ENCODE measurements around the gene CMIP.
"Not testable (repeated sequence)": the region's sequence is repeated elsewhere in the genome, so short reads cannot be mapped to it uniquely, and the experiment has no call there.

The CMIP gene

DNA sequence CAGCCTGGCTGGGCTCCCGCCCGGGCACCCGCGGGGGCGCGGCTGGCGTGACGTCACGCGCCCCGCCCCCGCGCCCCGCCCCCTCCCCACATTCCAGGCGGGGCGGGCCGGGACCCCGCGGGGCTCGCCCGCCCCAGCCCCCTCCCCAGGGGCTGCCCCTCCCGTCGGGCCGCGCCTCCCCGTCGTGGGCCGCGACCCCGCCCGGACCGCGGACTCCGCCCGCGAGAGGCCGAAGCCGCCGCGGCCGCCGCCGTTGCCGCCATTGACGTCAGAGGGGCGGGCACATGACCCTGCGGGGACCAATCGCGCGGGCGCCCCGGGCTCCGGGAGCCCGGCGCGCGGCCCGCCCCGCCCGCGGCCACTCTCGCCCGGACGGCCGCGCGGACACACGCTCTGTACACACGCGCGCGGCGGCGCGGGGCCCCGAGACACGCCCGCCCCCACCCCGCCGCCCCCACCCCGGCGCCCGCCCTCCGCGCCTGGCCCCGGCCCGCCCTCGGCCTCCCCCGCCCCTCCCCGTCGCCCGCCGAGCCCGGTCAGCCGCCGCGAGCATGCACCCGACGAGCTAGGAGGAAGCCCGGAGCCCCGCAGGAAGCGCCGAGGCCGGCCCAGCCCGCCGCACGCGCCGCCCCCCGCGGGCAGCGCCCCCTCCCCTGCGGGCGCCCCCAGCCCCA is at the start of gene CMIP:
CMIP (plus strand) TSS at position 361 of the 674 bp plus-strand sequence.
- no peak for FAIRE-seq

DNA sequence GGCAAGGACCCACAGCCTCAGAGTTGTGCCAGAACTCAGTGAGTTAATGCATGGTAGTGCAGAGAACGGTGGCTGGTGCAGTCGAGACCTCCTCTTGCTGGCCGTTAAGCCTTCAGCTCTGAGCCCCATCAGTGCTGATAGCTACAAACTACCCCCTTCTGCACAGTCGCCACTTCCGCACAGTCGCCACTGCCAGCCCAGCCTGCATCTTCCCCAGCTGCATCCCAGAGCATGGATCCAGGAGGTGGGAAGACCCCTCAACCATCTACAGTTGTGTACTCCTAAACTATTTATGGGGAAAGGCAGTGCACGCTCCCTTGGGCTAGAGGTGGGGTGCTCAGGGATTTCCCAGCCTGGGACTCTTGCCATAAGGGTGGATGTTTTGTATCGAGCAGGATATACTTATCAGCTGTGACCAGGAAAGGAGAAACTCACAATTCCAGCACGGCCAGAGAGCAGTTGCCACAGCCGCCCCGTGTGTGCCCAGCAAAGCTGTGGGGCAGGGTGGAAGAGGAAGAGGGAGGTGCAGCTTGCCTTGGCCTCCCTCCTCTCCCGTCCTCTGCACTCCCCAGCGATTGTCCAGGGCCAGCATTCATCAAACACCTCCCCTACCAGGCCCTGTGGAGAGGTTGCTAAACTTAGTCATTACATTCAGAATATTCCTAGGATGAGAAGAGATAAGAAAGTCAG is 49.5 kb upstream of the CMIP start:
- no peak for FAIRE-seq

DNA sequence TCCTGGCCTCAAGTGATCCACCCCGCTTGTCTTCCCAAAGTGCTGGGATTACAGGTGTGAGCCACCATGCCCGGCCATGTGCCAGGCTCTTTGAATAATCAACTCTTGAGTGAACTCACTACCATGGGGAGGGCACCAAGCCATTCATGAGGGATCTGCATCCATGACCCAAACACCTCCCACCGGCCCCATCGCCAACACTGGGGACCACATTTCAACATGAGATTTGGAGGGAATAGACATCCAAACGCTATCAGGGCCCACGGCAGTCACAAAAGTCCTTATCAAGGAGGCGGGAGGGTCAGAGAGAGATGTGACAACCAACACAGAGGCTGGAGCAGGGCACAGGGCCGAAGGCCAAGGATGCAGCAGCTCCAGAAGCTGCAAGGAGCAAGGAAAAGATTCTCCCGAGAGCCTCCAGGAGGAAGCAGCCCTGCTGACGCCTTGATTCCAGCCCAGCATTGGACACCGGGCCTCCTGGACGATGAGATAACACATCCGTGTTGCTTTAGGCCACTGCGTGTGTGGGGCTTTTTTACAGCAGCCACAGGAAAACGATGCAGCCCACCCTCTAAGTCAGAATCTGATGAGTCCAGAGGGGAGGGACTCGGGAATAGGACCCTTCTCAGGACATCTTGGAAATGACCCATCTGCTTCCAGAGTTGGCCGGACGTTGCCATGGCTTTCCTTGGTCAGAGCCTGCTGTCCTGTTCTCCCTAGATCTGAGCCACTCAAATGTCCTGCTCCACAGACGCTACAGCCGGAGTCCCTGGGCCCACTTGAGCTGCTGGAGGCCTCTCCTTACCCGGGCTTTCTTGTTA is 47.3 kb upstream of the CMIP start:
- FAIRE-seq: no peak

DNA sequence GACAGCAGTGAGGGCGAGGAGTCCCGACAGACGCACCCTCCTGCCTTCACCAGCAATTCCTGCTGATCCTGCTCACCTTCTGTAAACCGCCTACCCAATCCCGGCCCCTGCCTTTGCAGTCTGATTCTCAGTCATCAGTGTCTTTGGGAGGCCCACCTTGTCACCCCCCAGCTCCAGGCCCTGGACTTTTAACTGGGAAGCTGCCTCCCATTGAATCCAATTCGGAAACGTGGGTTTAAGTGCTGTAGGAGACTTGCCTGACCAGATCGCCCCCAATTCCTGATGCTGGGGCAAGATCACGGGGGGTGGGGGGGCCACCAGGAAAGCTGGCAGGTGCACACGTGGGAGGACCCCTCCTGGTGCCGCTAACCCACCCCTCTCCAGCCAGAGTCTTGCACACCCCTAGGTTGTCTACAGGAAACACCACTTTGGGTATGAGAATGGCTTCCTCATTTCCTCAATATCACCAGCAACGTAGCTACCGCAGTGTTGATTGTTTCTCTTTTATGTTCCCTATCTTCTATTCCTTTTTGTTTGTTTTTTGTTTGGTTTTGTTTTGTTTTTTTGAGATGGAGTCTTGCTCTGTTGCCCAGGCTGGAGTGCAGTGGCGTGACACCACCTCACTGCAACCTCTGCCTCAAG is 46.6 kb upstream of the CMIP start:
- no peak for FAIRE-seq

DNA sequence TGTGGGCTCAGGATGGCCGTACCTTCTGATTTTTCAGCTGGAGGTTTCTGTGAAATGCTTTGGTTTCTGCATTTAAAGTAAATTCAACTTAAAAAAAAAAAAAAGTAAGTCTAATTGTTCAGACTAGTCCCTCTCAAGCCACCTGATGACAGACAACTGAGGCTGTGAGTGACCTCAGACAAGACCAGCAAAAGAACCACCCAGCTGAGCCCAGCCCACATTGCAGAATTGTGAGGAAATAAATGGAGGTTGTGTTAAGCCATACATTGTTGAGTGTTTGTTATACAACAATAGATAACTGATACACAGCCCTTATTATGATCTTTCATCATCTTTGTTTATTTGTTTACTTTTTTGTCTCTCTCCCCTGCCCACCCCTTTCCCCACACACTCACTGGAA is 44.7 kb upstream of the CMIP start:
- FAIRE-seq: no peak

DNA sequence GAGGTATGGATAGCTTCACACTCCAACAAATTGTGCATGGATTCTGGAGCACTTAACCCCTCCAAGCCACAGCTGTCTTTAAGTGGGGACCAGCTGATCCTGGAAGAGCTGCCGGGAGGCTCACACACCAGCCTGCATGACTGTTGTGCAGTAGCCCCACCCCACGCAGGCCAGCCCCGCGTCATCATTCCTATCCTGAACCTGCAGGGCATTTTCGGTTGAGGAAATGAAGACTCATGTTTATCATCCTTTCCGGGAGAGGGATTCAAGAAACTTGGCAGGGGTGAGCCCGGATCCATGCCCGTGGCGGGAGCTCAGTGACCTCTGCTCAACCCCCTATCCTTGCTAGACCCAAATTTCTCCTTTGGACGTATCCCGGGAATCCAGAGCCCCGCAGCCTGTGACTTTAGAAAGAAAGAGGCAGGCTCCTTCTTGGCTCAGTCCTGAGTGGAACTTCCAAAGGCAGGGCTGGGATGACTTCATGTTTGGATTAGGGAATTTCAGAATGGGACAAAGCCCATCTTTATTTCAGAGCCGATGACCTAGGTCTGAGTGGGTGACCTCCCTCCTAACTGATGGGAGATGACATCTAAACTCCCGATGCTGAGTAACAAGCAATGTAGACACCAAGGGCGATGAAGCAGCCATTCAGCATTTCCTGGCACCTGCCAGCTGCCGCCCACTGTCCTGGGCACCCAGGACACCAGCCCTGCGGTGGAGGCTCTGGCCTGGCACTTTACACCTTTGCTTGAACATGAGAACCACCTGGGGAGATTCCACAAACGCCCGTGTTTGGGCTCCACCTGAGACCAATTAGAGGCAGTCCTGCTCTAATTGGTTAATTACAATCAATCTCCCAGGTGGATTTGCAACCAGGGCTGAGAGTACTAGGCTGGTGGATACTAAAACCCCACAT is 43.3 kb upstream of the CMIP start:
- no peak for FAIRE-seq

DNA sequence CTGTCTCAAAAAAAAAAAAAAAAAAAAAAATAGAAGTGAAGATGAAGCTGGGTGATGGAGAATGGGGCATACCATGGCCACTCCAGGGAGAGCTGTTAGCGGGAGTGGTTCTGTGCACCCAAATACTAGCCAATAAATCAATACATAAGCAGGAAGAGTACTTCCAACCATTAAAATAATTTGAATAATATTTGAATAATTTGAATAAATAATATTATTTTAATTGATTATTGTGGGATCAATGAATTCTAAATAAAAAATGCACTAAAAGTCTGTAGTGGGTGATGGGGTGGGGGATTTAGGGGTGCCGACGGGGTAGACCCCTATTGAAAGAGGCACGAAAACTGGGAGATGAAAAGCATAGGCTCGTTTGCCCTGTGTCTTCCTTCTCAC is 41.4 kb upstream of the CMIP start:
- FAIRE-seq: no peak

DNA sequence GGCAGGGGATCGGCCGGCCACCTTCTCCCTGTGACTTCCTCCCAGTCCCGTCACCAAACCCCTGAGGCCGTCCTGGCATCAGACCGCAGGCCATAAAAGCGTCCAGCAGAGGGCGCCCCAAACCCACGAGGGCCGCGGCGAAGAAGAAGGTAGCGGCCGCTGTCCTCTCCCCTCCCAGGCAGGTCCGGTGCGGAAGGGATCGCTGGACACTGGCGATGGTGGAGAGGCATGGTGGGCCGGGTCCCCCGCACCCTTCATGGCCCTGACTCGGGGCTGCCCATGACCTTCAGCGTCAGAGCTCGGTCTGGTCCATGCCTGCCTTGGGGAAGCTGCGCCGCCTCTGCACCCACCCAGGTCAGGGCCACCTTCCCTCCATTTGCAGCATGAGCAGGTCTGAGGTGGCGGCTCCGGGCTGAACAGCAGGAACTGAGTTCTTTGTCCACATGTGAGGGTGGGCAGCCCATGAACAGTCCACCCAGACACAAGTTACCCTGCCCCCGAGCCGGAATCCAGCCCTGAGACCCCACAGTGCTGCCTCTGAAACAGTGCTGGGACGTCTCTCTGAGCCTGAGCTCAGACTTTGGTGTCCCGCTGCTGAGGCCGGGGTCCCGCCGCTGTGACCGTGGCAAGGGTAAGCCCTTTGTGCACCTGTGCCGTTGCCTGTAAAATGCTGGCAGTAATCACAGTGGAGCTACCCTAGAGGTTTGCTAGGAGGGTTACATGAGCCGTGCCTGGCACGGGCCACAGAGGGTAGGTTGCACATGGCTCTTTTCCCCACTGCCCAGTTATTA is 40.8 kb upstream of the CMIP start:
- no peak for FAIRE-seq

DNA sequence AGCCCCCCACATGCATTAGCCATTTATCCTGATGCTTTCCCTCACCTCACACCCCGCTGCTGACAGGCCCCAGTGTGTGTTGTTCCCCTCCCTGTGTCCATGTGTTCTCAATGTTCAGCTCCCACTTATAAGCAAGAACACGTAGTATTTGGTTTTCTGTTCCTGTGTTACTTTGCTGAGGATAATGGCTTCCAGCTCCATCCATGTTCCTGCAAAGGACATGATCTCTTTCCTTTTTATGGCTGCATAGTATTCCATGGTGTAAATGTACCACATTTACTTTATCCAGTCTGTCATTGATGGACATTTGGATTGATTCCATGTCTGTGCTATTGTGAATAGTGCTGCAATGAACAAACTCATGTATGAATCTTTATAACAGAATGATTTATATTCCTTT is 39.6 kb upstream of the CMIP start:
- not testable (repeated sequence) for FAIRE-seq

DNA sequence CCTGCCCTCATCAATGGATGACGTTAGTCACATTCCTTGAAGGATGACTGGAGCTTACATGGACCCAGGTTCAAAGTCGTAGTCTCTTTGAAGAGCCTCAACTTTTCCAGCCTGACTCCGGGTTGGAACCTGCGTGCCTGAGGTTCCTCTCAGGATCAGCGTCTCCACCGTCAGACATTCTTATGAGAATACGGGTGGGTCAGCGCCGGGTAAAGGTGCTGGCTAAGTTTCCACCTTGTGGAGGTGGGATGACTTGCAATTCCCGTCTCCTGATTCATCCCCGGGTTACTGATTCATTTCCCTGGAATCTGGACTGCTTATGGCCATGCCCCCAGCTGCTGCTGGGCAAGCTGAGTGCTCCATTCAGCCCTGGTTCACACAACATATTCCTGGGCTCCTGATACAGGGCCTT is 38.9 kb upstream of the CMIP start:
- no peak for FAIRE-seq

DNA sequence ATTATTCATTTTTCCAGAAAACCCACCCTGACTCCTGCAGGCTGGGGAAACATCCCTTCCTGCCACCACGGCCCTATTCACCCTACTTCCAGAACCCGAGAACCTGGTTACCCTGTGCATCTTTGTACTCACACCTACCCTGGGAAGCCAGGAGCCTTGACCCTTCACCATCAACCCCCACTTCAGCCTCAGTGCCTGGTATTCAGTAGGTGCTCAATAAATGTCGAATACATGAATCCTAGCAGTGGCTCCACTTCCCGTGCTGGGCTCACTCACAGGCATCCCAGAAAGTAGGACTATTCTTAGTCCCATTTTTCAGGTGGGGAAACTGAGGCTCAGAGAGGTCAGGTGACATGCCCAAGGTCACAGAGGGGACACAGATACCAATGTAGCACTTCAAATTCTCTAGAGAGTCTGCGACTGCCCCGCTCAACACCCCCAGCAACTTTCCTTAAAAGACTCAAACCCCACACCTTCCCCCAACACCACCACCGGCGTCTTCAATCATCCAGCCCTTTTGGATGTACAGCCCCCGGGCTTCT is 36.1 kb upstream of the CMIP start:
- FAIRE-seq: no peak

DNA sequence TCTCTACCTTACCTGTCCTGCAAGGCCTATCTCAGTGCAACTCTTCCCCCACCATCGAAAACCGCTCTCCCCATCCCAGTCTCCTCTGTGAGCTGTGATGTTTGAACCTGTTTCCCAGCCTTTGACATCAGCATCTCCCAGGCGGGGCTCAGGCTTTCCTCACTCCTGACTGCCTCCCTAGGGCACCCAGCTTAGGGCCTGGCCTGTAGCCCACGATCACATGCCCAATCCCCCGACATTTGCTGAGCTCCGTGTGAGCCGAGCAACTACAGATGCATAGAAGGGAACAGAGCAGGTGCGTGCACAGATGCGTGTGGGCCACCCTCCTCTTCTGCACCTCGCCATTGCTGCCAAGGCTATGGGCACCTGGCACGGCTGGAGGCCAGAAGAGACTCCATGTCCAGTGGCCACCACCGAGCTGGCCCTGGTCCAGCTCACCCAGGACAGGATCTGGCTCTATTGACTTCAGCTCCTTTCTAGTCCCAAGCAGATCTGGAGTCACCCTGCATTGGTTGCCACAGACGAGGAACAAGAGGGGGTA is 35.5 kb upstream of the CMIP start:
- FAIRE-seq: no peak

DNA sequence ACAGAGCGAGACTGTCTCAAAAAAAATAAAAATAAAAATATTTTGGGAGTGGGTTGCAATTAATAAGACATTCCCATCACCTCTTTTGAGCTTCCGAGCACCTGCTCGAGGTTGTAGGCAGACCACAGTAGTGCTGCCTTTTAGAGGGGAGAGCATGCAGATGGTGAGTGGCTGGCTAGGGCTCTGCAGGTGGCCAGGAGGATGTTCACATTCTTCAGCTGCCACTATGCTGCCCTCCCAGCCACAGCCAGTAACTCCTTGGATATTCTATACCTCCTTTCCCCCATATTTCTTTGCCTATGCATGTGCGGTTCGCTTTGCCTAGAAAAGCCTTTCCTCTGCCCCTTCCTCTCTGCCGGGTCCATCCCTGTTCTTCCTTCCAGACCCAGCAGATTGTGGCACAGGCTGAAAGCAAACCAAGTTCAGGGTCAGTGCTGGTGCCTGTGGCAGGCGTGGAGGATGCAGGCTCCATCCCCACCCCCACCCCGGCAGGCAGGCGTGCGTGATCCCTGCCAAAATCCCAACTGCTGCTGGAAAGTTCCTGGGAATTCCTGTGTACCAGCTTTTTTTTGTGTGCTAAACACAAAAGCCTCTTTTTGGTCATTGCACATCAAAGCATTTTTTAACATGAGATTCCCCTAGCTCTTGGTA is 33.8 kb upstream of the CMIP start:
- FAIRE-seq: no peak

DNA sequence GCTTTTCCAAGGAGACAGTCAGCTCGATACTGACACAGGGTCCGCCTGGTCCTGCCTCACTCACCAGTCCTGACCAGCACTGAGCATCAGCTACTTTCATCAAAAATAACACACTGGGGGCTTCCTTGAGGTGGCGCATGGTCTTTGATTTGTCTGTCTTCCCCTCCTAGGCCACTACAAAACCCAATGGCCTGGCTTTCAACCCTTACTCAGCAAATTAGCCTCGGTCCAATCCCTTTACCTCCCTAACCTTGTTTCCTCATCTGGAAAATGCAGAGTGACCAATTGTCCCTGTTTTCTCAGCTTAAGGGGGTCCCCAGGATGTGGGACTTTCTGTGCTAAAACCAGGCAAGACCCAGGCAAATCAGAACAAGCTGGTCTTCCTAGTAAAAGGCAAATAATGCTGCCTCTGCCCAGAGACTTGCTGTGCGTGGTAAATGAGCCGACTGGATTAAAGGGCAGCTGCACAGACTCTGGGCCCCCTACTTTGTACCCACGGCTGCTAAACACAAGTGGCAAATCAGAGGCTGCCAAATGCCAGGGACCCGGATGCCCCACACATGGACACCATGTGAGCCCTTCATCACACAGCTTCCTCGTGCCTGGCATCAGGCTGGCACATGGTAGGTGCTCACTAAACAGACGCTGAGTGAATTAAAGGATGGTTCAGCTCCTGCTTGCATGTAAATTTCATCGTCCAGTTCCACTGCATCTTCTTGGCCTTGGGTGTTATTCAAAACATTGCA is 31.2 kb upstream of the CMIP start:
- FAIRE-seq: no peak

DNA sequence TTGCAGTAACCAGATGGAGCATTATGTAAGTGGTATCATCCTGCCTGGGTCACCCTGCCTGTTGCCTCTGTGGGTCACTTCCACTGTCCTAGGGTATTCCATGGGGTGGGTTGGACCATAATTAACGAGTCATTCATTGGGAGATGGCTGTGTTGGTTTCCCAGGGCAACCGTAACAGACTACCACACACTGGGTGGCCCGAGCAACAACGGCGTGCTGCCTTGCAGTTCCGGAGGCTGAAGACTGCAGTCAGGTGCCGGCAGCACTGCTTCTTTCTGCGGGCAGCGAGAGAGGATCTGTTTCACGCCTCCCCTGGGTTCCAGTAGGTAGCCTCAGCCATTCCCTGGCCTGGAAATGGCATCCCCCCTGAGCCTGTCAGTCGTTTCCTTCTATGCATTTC is 28.9 kb upstream of the CMIP start:
- FAIRE-seq: no peak

DNA sequence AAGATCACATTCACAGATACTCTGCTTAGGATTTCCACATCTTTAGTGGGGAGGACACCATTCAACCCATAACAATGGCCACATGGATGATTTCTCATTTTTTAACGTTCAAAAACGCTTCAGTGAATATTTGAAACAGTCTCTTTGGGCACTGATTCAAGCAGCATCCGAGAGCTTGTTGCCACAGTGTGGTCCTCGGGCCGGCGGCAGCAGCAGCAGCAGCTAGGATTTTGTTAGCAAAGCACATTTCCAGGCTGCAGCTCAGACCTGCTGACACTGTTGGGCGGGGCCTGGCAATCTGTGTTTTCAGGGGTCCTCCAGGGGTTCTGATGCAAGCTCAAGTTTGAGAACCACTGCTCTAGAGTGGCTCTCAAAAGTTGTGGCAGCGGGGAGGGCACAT is 27.9 kb upstream of the CMIP start:
- no peak for FAIRE-seq

DNA sequence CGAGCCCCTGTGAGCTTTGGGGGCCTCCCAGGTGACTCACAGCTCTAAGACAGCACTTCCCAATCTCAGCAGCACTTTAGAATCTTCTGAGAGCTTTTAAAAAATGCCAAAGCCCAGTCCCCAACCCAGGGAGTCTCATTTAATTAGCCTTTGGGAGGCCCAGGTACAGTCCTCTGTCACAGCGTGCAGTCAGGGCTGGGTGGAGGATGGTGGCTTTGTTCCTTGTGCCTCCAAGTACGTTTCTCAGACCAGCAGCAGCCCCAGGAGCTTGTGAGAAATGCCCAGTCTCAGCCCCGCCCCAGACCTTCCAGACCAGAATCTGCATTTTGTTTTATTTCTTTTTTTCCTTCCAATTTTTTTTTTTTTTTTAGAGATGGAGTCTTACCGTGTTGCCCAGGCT is 27.4 kb upstream of the CMIP start:
- FAIRE-seq: no peak

DNA sequence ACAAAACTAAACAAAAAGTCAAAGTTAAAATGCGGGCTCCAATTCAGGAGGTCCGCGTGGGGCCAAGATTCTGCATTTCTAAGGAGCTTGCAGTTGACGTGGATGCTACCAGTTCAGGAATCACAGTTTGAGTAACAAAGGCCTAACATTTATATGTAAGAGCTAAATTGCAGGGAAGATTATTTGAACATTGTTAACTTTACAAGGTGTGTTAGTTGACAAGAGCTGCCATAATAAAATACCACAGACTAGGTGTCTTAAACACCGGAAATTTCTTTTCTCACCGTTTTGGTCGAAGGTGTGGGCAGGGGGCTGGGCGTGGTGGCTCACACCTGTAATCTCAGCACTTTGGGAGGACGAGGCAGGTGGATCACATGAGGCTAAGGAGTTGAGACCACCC is 24.8 kb upstream of the CMIP start:
- FAIRE-seq: no peak

DNA sequence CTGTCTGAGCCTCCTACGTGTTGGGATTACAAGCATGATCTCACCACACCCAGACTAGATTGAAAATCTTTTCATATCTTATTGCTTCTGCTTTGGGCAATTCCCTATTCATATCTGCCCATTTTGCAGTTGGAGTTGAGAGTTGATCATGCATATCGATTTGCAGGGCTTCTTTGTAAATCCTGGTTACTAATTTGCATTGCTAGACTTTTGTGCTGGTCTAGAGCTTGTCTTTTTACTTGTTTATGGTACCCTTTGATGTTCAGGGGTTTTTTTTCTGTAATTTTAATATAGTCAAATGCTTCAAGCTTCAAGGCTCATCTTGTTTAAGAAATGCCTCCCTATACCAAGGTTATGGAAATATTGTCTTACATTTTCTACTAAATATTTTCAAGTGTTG is 23.5 kb upstream of the CMIP start:
- no peak for FAIRE-seq

DNA sequence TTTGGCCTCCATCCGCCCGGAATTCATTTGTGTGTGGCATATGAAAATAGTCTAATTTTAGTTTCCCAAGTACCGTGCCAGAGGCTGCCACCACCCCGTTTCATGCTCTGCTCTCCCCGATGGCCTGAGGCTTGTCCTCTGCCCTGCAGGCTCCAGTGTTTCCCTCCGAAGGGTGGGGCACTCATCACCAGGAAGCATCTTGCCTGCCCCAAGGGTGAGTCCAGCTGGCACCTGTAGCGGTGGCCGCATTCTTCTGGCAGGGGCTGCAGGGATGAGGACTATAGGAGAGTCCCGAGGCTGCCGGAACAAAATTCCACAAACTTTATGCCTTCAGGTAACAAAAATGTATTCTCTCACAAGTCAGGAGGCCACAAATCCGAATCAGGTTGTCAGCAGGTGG is 23.1 kb upstream of the CMIP start:
- no peak for FAIRE-seq
